Gastrocnemius medialis (tissue), 4 donors: ENCODE data around the gene SCGB1A1. TPM values are rescaled to one million over a fixed set of nuclear protein-coding genes. Genes with fewer than 3 reads are reported as not detected.

Experiments
- ATAC-seq, 2 donors: fragments of 150-250 bp; one replicate each; pipeline ENCODE4 v1.9.1; 2016
- DNase-seq, 2 donors: peaks; one replicate each; pipeline ENCODE4 v3.0.0-alpha.2; 2019
- H3K27ac ChIP-seq, 4 donors: fragments of 200-600 bp; sonication (generic); 1 replicate in 1 of 4; 2 replicates in 3 of 4; pipeline ENCODE4 v1.5.1; 2016 to 2018; ENCODE audit warnings: mild to moderate bottlenecking in 2 of 4, moderate library complexity in 1 of 4
- H3K27me3 ChIP-seq, 3 donors: fragments of 200-600 bp; sonication (generic) in 2 of 3; 1 replicate in 1 of 3; 2 replicates in 2 of 3; pipeline versions ENCODE4 v1.5.1 to v1.6.0; 2016 to 2019; ENCODE audit warnings: mild to moderate bottlenecking in 1 of 3, moderate library complexity in 1 of 3
- H3K36me3 ChIP-seq, 2 donors: fragments of 200-600 bp; sonication (generic) in 1 of 2; one replicate each; pipeline ENCODE4 v1.5.1; 2017 to 2018
- H3K4me1 ChIP-seq, 2 donors: fragments of 200-600 bp; sonication (generic) in 1 of 2; one replicate each; pipeline ENCODE4 v1.5.1; 2016 to 2017; ENCODE audit warnings: mild to moderate bottlenecking in 2 of 2
- H3K4me3 ChIP-seq, 4 donors: fragments of 200-600 bp; sonication (generic) in 3 of 4; 1 replicate in 1 of 4; 2 replicates in 3 of 4; pipeline ENCODE4 v1.5.1; 2016 to 2019; ENCODE audit warnings: mild to moderate bottlenecking in 2 of 4
- H3K9me3 ChIP-seq, 3 donors: fragments of 200-600 bp; sonication (generic) in 2 of 3; 1 replicate in 1 of 3; 2 replicates in 2 of 3; pipeline ENCODE4 v1.5.1; 2016 to 2019
- CTCF ChIP-seq, 5 experiments: fragments of 450-650 bp in 3 of 5; fragments of 200-600 bp in 2 of 5; sonication (generic) in 2 of 5; IDR thresholded peaks in 4 of 5; conservative IDR thresholded peaks in 1 of 5; 1 replicate in 4 of 5; 2 replicates in 1 of 5; pipeline ENCODE4 v1.5.1; 2016 to 2019; ENCODE audit warnings: antibody characterized with exemption in 5 of 5, mild to moderate bottlenecking in 3 of 5, moderate library complexity in 3 of 5
- POLR2A ChIP-seq, 2 donors: fragments of 450-650 bp; IDR thresholded peaks; one replicate each; pipeline ENCODE4 v1.6.1; 2017; ENCODE audit warnings: antibody characterized with exemption in 2 of 2, mild to moderate bottlenecking in 2 of 2, moderate library complexity in 2 of 2
- in situ Hi-C, 4 donors: fragments of 200-750 bp; cut with MboI; loops; one replicate each; pipeline versions ENCODE4 v1.15.0 to v1.8.0; 2017; ENCODE audit warnings: low sequenced_read_pairs in 4 of 4
- intact Hi-C: fragments of 100-400 bp; cut with DNase I; formaldehyde crosslinking; loops from one replicate; pipeline ENCODE4 v1.15.1; 2023; ENCODE audit warnings: low total_unique reads
- total RNA-seq, 4 donors: library from RNA; depleted of rRNA; stranded (reverse); fragments of >200 nt; gene quantifications; one replicate each; pipeline versions ENCODE4 v1.1.0 to v1.2.3, GENCODE V29; 2016

The SCGB1A1 gene
- total RNA-seq, 4 donors from 2014 or later = not detected

- Histone ChIP-seq H3K27me3 (no peaks in the 10 kb centered on the region), H3K9me3 (no peaks in the 10 kb centered on the region), H3K36me3 (no peaks in the 10 kb centered on the region), H3K4me3 (no peak overlapping the region), H3K27ac (no peak overlapping the region), H3K4me1 (peaks cover 0 to 3% of the 10 kb centered on the region in 2 donors)
- TF ChIP-seq POLR2A (IDR thresholded peaks at IDR 0.05) = no peak
- TF ChIP-seq CTCF (IDR thresholded peaks at IDR 0.05 in 4 of 5, conservative IDR thresholded peaks at IDR 0.05 in 1 of 5) = no peak
- no peak for ATAC-seq
- no peak for DNase-seq
- in situ Hi-C loops = loop anchor here (10.0 to 25.0 kb wide), 3 partner anchors 163 to 470 kb away; partner anchors contain the start of genes LRRN4CL (in 2 of the 4) and UBXN1 (in 2 of the 4)
- intact Hi-C loops = no loop called here
These were observed 27.0 kb upstream of the SCGB1A1 start for GRCh38 chr11:62391642-62392425.

- Histone ChIP-seq H3K9me3 (no peaks in the 10 kb centered on the region), H3K4me1 (peaks cover 0 to 7% of the 10 kb centered on the region in 2 donors), H3K36me3 (no peaks in the 10 kb centered on the region), H3K4me3 (no peak overlapping the region), H3K27me3 (no peaks in the 10 kb centered on the region), H3K27ac (no peak overlapping the region)
- TF ChIP-seq POLR2A (IDR thresholded peaks at IDR 0.05) (no peak), CTCF (IDR thresholded peaks at IDR 0.05 in 4 of 5, conservative IDR thresholded peaks at IDR 0.05 in 1 of 5) (no peak)
- intact Hi-C loops (no loop called here), in situ Hi-C loops (loop anchor here (10.0 to 25.0 kb wide), 3 partner anchors 162 to 470 kb away; partner anchors contain the start of genes LRRN4CL (in 2 of the 4) and UBXN1 (in 2 of the 4))
- DNase-seq (no peak), ATAC-seq (no peak)
These were observed 26.3 kb upstream of the SCGB1A1 start for GRCh38 chr11:62392506-62392905.

GRCh38 chr11:62393061-62393611 lies 25.7 kb upstream of the SCGB1A1 start:
- TF ChIP-seq POLR2A (IDR thresholded peaks at IDR 0.05) = no peak
- no peak for TF ChIP-seq CTCF (IDR thresholded peaks at IDR 0.05 in 4 of 5, conservative IDR thresholded peaks at IDR 0.05 in 1 of 5)
- Histone ChIP-seq H3K36me3 (no peaks in the 10 kb centered on the region), H3K4me3 (no peak overlapping the region), H3K27ac (no peak overlapping the region), H3K27me3 (no peaks in the 10 kb centered on the region), H3K4me1 (peaks cover 6 to 13% of the 10 kb centered on the region in 2 donors), H3K9me3 (no peaks in the 10 kb centered on the region)
- intact Hi-C loops = no loop called here
- ATAC-seq = no peak
- DNase-seq = no peak
- in situ Hi-C loops = loop anchor here (10.0 to 25.0 kb wide), 3 partner anchors 162 to 469 kb away; partner anchors contain the start of genes LRRN4CL (in 2 of the 4) and UBXN1 (in 2 of the 4)

GRCh38 chr11:62393735-62394134 lies 25.1 kb upstream of the SCGB1A1 start:
- no peak for TF ChIP-seq CTCF (IDR thresholded peaks at IDR 0.05 in 4 of 5, conservative IDR thresholded peaks at IDR 0.05 in 1 of 5)
- no peak for TF ChIP-seq POLR2A (IDR thresholded peaks at IDR 0.05)
- in situ Hi-C loops = loop anchor here (10.0 to 25.0 kb wide), 3 partner anchors 161 to 469 kb away; partner anchors contain the start of genes LRRN4CL (in 2 of the 4) and UBXN1 (in 2 of the 4)
- H3K27ac ChIP-seq = no peak overlapping the region
- ATAC-seq (no peak), DNase-seq (no peak)
- no peaks in the 10 kb centered on the region for H3K9me3 ChIP-seq
- intact Hi-C loops = loop anchor here (2.0 kb wide), 3 partner anchors 149 to 469 kb away; no protein-coding TSS in a partner anchor
- H3K4me1 ChIP-seq = peaks cover 12 to 19% of the 10 kb centered on the region in 2 donors
- H3K36me3 ChIP-seq = no peaks in the 10 kb centered on the region
- H3K4me3 ChIP-seq = no peak overlapping the region
- H3K27me3 ChIP-seq = no peaks in the 10 kb centered on the region
